HUES6 (cell line): ENCODE data around the gene DFFB.

ENCODE experiments used
- H3K27ac ChIP-seq: 2 replicates; pipeline ENCODE4 v1.7.0; 2013; ENCODE audit warnings: low read depth, mild to moderate bottlenecking, low read length, inconsistent platforms
- H3K27me3 ChIP-seq: 2 replicates; pipeline ENCODE4 v1.6.1; 2013; ENCODE audit warnings: low read length; ENCODE audit not compliant: control insufficient read depth, insufficient read depth
- H3K36me3 ChIP-seq: 2 replicates; pipeline ENCODE4 v1.6.1; 2013; ENCODE audit warnings: low read length; ENCODE audit not compliant: control insufficient read depth, insufficient read depth
- H3K4me1 ChIP-seq: 2 replicates; pipeline ENCODE4 v1.6.1; 2013; ENCODE audit warnings: low read length; ENCODE audit not compliant: control insufficient read depth, insufficient read depth
- H3K4me3 ChIP-seq: 2 replicates; pipeline ENCODE4 v1.5.1; 2013; ENCODE audit warnings: low read depth, low read length
- H3K9ac ChIP-seq: one replicate; pipeline ENCODE4 v1.6.1; 2013; ENCODE audit warnings: mild to moderate bottlenecking, low read length
- H3K9me3 ChIP-seq: 2 replicates; pipeline ENCODE4 v1.6.1; 2013; ENCODE audit warnings: low read depth, low read length; ENCODE audit not compliant: control insufficient read depth, insufficient read depth

Gene DFFB

GRCh38 chr1:3831689-3832088 lies 25.6 kb upstream of the DFFB start:
- H3K9me3 ChIP-seq, result no peaks in the 10 kb centered on the region
- H3K27ac ChIP-seq, result no peak overlapping the region
- H3K27me3 ChIP-seq, result no peaks in the 10 kb centered on the region
- no peak overlapping the region for H3K4me3 ChIP-seq
- H3K4me1 ChIP-seq, result no peaks in the 10 kb centered on the region
- no peak overlapping the region for H3K9ac ChIP-seq
- peaks cover 62% of the 10 kb centered on the region for H3K36me3 ChIP-seq

GRCh38 chr1:3834701-3835100 lies 22.6 kb upstream of the DFFB start:
- H3K4me1 ChIP-seq, result no peaks in the 10 kb centered on the region
- H3K4me3 ChIP-seq, result no peak overlapping the region
- peaks cover 4% of the 10 kb centered on the region; the same call in 1 of the 2 replicates for H3K9me3 ChIP-seq
- peaks cover 67% of the 10 kb centered on the region for H3K36me3 ChIP-seq
- H3K27ac ChIP-seq, result no peak overlapping the region
- no peak overlapping the region for H3K9ac ChIP-seq
- no peaks in the 10 kb centered on the region for H3K27me3 ChIP-seq

- no peaks in the 10 kb centered on the region for H3K27me3 ChIP-seq
- H3K4me1 ChIP-seq, result no peaks in the 10 kb centered on the region
- peaks cover 4% of the 10 kb centered on the region; the same call in 1 of the 2 replicates for H3K9me3 ChIP-seq
- no peak overlapping the region for H3K9ac ChIP-seq
- peaks cover 59% of the 10 kb centered on the region for H3K36me3 ChIP-seq
- no peak overlapping the region for H3K27ac ChIP-seq
- no peak overlapping the region for H3K4me3 ChIP-seq
These were observed 20.9 kb upstream of the DFFB start for GRCh38 chr1:3836421-3836820.

GRCh38 chr1:3837200-3837599 lies 20.1 kb upstream of the DFFB start:
- Histone ChIP-seq H3K9me3 (peaks cover 4% of the 10 kb centered on the region; the same call in 1 of the 2 replicates), H3K36me3 (peaks cover 55% of the 10 kb centered on the region), H3K4me1 (no peaks in the 10 kb centered on the region), H3K4me3 (no peak overlapping the region), H3K27ac (no peak overlapping the region), H3K9ac (no peak overlapping the region), H3K27me3 (no peaks in the 10 kb centered on the region)

- Histone ChIP-seq H3K4me3 (no peak overlapping the region), H3K4me1 (no peaks in the 10 kb centered on the region), H3K9ac (no peak overlapping the region), H3K36me3 (peaks cover 55% of the 10 kb centered on the region), H3K27me3 (no peaks in the 10 kb centered on the region), H3K27ac (no peak overlapping the region), H3K9me3 (peaks cover 4% of the 10 kb centered on the region; the same call in 1 of the 2 replicates)
These were observed 19.6 kb upstream of the DFFB start for GRCh38 chr1:3837685-3838084.

- Histone ChIP-seq H3K27ac (no peak overlapping the region), H3K9ac (no peak overlapping the region), H3K36me3 (peaks cover 54% of the 10 kb centered on the region), H3K4me1 (no peaks in the 10 kb centered on the region), H3K9me3 (peaks cover 4% of the 10 kb centered on the region; the same call in 1 of the 2 replicates), H3K4me3 (no peak overlapping the region), H3K27me3 (no peaks in the 10 kb centered on the region)
These were observed 18.5 kb upstream of the DFFB start for GRCh38 chr1:3838788-3839187.

GRCh38 chr1:3841491-3841890 lies 15.8 kb upstream of the DFFB start:
- H3K9me3 ChIP-seq, result peaks cover 4% of the 10 kb centered on the region; the same call in 1 of the 2 replicates
- H3K4me3 ChIP-seq, result no peak overlapping the region
- H3K27ac ChIP-seq, result no peak overlapping the region
- peaks cover 51% of the 10 kb centered on the region for H3K36me3 ChIP-seq
- H3K4me1 ChIP-seq, result no peaks in the 10 kb centered on the region
- no peaks in the 10 kb centered on the region for H3K27me3 ChIP-seq
- H3K9ac ChIP-seq, result no peak overlapping the region

GRCh38 chr1:3842912-3843311 lies 14.4 kb upstream of the DFFB start:
- H3K9ac ChIP-seq, result no peak overlapping the region
- no peak overlapping the region for H3K27ac ChIP-seq
- H3K36me3 ChIP-seq, result peaks cover 42% of the 10 kb centered on the region

GRCh38 chr1:3846541-3846940 lies 10.7 kb upstream of the DFFB start:
- H3K36me3 ChIP-seq, result peaks cover 40% of the 10 kb centered on the region

More at GRCh38 chr1:3842912-3843311, 14.4 kb upstream of the DFFB start:
- H3K9me3 ChIP-seq, result no peaks in the 10 kb centered on the region
- H3K4me1 ChIP-seq, result no peaks in the 10 kb centered on the region
- no peaks in the 10 kb centered on the region for H3K27me3 ChIP-seq
- H3K4me3 ChIP-seq, result no peak overlapping the region

GRCh38 chr1:3847081-3847480 lies 10.2 kb upstream of the DFFB start:
- Histone ChIP-seq H3K4me1 (no peaks in the 10 kb centered on the region), H3K27me3 (no peaks in the 10 kb centered on the region), H3K36me3 (peaks cover 44% of the 10 kb centered on the region), H3K9ac (no peak overlapping the region), H3K9me3 (no peaks in the 10 kb centered on the region), H3K27ac (no peak overlapping the region), H3K4me3 (no peak overlapping the region)

More at GRCh38 chr1:3846541-3846940, 10.7 kb upstream of the DFFB start:
- no peaks in the 10 kb centered on the region for H3K4me1 ChIP-seq
- H3K27ac ChIP-seq, result no peak overlapping the region
- no peak overlapping the region for H3K9ac ChIP-seq
- H3K9me3 ChIP-seq, result no peaks in the 10 kb centered on the region
- no peaks in the 10 kb centered on the region for H3K27me3 ChIP-seq
- H3K4me3 ChIP-seq, result no peak overlapping the region

GRCh38 chr1:3850857-3851256 lies 6.4 kb upstream of the DFFB start:
- Histone ChIP-seq H3K27me3 (no peaks in the 10 kb centered on the region), H3K36me3 (peaks cover 27% of the 10 kb centered on the region), H3K9ac (no peak overlapping the region), H3K27ac (no peak overlapping the region), H3K9me3 (no peaks in the 10 kb centered on the region), H3K4me3 (no peak overlapping the region), H3K4me1 (peaks cover 3% of the 10 kb centered on the region; the same call in 1 of the 2 replicates)

GRCh38 chr1:3851292-3851691 lies 6.0 kb upstream of the DFFB start:
- Histone ChIP-seq H3K27me3 (no peaks in the 10 kb centered on the region), H3K4me3 (no peak overlapping the region), H3K4me1 (peaks cover 3% of the 10 kb centered on the region; the same call in 1 of the 2 replicates), H3K27ac (no peak overlapping the region), H3K36me3 (peaks cover 27% of the 10 kb centered on the region), H3K9ac (no peak overlapping the region), H3K9me3 (no peaks in the 10 kb centered on the region)
